HCT116 (cell line): ENCODE measurements around the gene NTMT2. TPM values are rescaled to one million over a fixed set of nuclear protein-coding genes. Genes with fewer than 3 reads are reported as not detected.
"Not testable (repeated sequence)": the region's sequence is repeated elsewhere in the genome, so short reads cannot be mapped to it uniquely, and the experiment has no call there.

Experiments used
- ATAC-seq: fragments of 200-7000 bp; cut with Tn5 transposase; 2 replicates; pipeline ENCODE4 v1.9.1; 2020; ENCODE audit warnings: mild to moderate bottlenecking, moderate library complexity
- BruUV-seq: library from RNA; stranded (reverse); fragments of 400-500 nt; replicated peaks from 2 replicates; lab custom pipeline; 2021; lab: Mats Ljungman, UMichigan
- CTCF ChIA-PET: fragments of 300-600 bp; sonication (Branson Sonifier 250); formaldehyde crosslinking; loops from one replicate; lab custom pipeline; 2021; ENCODE audit warnings: antibody characterized with exemption; lab: Charles Lee
- POLR2A ChIA-PET: fragments of 300-600, 350-600 bp; sonication (Branson Sonifier 250); formaldehyde crosslinking; loops from one replicate; lab custom pipeline; 2021; ENCODE audit warnings: antibody characterized with exemption; lab: Charles Lee
- RAD21 ChIA-PET, 2 experiments: fragments of 300-600 bp; sonication (Branson Sonifier 250); formaldehyde crosslinking; loops; one replicate each; lab custom pipeline; 2023; ENCODE audit warnings: low total read pairs in 2 of 2; ENCODE audit not compliant: uncharacterized antibody in 2 of 2, unreplicated experiment in 2 of 2, low non-redundant PET in 1 of 2; lab: Charles Lee
- DNase-seq: peaks from one replicate; pipeline ENCODE4 v3.0.0-alpha.2; 2010; ENCODE audit warnings: low read depth, low spot score
- H2AFZ ChIP-seq: fragments of 200-600 bp; shearing (Covaris generic), sonication (generic); 2 replicates; pipeline ENCODE4 v1.6.1; 2017; ENCODE audit warnings: low read depth, mixed run types, mixed read lengths, antibody characterized with exemption, low read length; ENCODE audit not compliant: poor library complexity, severe bottlenecking
- H3K27ac ChIP-seq: 2 replicates; pipeline ENCODE4 v1.5.1; 2012; ENCODE audit warnings: low read depth, low read length
- H3K27me3 ChIP-seq: fragments of 200-600 bp; sonication (generic); 2 replicates; pipeline ENCODE4 v1.6.1; 2016; ENCODE audit warnings: mixed run types, low read length, mixed read lengths; ENCODE audit not compliant: insufficient read depth
- H3K36me3 ChIP-seq, 2 experiments: fragments of 200-500 bp in 1 of 2; fragments of 200-600 bp in 1 of 2; sonication (Bioruptor generic) in 1 of 2; sonication (generic) in 1 of 2; 2 replicates each; pipeline versions ENCODE4 v1.5.1 to v1.6.1; 2014 to 2016; ENCODE audit warnings: low read length in 2 of 2, inconsistent platforms in 1 of 2, mixed read lengths in 1 of 2, mixed run types in 1 of 2; ENCODE audit not compliant: insufficient read depth in 2 of 2, control insufficient read depth in 1 of 2
- H3K4me1 ChIP-seq, 2 experiments: fragments of 200-600 bp in 1 of 2; sonication (generic) in 1 of 2; 2 replicates each; pipeline versions ENCODE4 v1.5.1 to v1.6.1; 2012 to 2017; ENCODE audit warnings: low read length in 2 of 2, inconsistent platforms in 1 of 2, mild to moderate bottlenecking in 1 of 2, mixed read lengths in 1 of 2, mixed run types in 1 of 2, moderate library complexity in 1 of 2; ENCODE audit not compliant: insufficient read depth in 2 of 2, control insufficient read depth in 1 of 2
- H3K4me2 ChIP-seq: fragments of 200-600 bp; sonication (generic); 2 replicates; pipeline ENCODE4 v1.6.1; 2017; ENCODE audit warnings: mixed run types, low read length, mixed read lengths
- H3K4me3 ChIP-seq, 2 experiments: fragments of 200-600 bp in 1 of 2; sonication (generic) in 1 of 2; replicated peaks in 1 of 2; 2 replicates each; pipeline ENCODE4 v1.5.1; 2011 to 2016; ENCODE audit warnings: low read length in 2 of 2, control low read depth in 1 of 2, low read depth in 1 of 2, mild to moderate bottlenecking in 1 of 2, mixed read lengths in 1 of 2, mixed run types in 1 of 2
- H3K79me2 ChIP-seq: fragments of 200-600 bp; sonication (generic); 2 replicates; pipeline ENCODE4 v1.6.1; 2017; ENCODE audit warnings: mild to moderate bottlenecking, mixed run types, low read length, moderate library complexity, mixed read lengths; ENCODE audit not compliant: insufficient read depth
- H3K9ac ChIP-seq: fragments of 200-600 bp; sonication (generic); 2 replicates; pipeline ENCODE4 v1.6.1; 2016; ENCODE audit warnings: low read length, mixed read lengths
- H3K9me2 ChIP-seq: fragments of 200-600 bp; sonication (generic), shearing (Covaris generic); 2 replicates; pipeline ENCODE4 v1.6.1; 2017; ENCODE audit warnings: mixed run types, mild to moderate bottlenecking, moderate library complexity; ENCODE audit not compliant: insufficient read depth
- H3K9me3 ChIP-seq, 2 experiments: fragments of 200-500 bp in 1 of 2; fragments of 200-600 bp in 1 of 2; sonication (Bioruptor generic) in 1 of 2; sonication (generic) in 1 of 2; 2 replicates each; pipeline ENCODE4 v1.6.1; 2014 to 2017; ENCODE audit warnings: low read length in 2 of 2, mixed read lengths in 2 of 2, inconsistent platforms in 1 of 2, low read depth in 1 of 2, mild to moderate bottlenecking in 1 of 2, mixed run types in 1 of 2, moderate library complexity in 1 of 2; ENCODE audit not compliant: control insufficient read depth in 1 of 2, insufficient read depth in 1 of 2
- H4K20me1 ChIP-seq: fragments of 200-600 bp; sonication (generic), shearing (Covaris generic); 2 replicates; pipeline ENCODE4 v1.6.1; 2017; ENCODE audit warnings: mixed run types, mild to moderate bottlenecking, moderate library complexity; ENCODE audit not compliant: insufficient read depth
- CBX3 ChIP-seq: IDR thresholded peaks from 2 replicates; pipeline ENCODE4 v1.6.1; 2012; ENCODE audit warnings: low read depth
- CEBPB ChIP-seq: IDR thresholded peaks from 2 replicates; pipeline ENCODE4 v1.6.1; 2012; ENCODE audit warnings: low read depth
- ELF1 ChIP-seq: IDR thresholded peaks from 2 replicates; pipeline ENCODE4 v1.6.1; 2012; ENCODE audit warnings: low read depth, borderline replicate concordance
- EZH2 ChIP-seq: fragments of 200-600 bp; sonication (generic); IDR thresholded peaks from 2 replicates; pipeline ENCODE4 v1.6.1; 2017; ENCODE audit warnings: antibody characterized with exemption, mixed run types
- EZH2phosphoT487 ChIP-seq: fragments of 200-600 bp; IDR thresholded peaks from 2 replicates; pipeline ENCODE4 v1.6.1; 2018; ENCODE audit warnings: antibody characterized with exemption, borderline replicate concordance
- FOSL1 ChIP-seq: IDR thresholded peaks from 2 replicates; pipeline ENCODE4 v1.6.1; 2012; ENCODE audit warnings: low read depth
- JUND ChIP-seq: IDR thresholded peaks from 2 replicates; pipeline ENCODE4 v1.6.1; 2012
- POLR2A ChIP-seq: IDR thresholded peaks from 2 replicates; pipeline ENCODE4 v1.7.0; 2011; ENCODE audit warnings: borderline replicate concordance; ENCODE audit not compliant: insufficient read depth, insufficient read length; ENCODE audit errors: extremely low read depth
- POLR2AphosphoS5 ChIP-seq: IDR thresholded peaks from 2 replicates; pipeline ENCODE4 v1.6.1; 2011; ENCODE audit warnings: mild to moderate bottlenecking, low read depth, low read length, moderate library complexity
- RAD21 ChIP-seq: IDR thresholded peaks from 2 replicates; pipeline ENCODE4 v1.6.1; 2012; ENCODE audit warnings: low read depth, mild to moderate bottlenecking
- SIN3A ChIP-seq: IDR thresholded peaks from 2 replicates; pipeline ENCODE4 v1.6.1; 2012; ENCODE audit warnings: low read depth
- SP1 ChIP-seq: IDR thresholded peaks from 2 replicates; pipeline ENCODE4 v1.6.1; 2012; ENCODE audit warnings: low read depth
- SRF ChIP-seq: IDR thresholded peaks from 2 replicates; pipeline ENCODE4 v1.6.1; 2012; ENCODE audit warnings: low read depth
- TCF7L2 ChIP-seq: IDR thresholded peaks from 2 replicates; pipeline ENCODE4 v1.7.0; 2011; ENCODE audit warnings: borderline replicate concordance, inconsistent platforms; ENCODE audit not compliant: insufficient read depth, insufficient read length; ENCODE audit errors: extremely low read depth
- YY1 ChIP-seq: IDR thresholded peaks from 2 replicates; pipeline ENCODE4 v1.6.1; 2011; ENCODE audit warnings: low read length, low read depth, moderate library complexity, mild to moderate bottlenecking; ENCODE audit not compliant: insufficient replicate concordance; ENCODE audit errors: extremely low read depth
- ZBTB33 ChIP-seq: IDR thresholded peaks from 2 replicates; pipeline ENCODE4 v1.6.1; 2011; ENCODE audit warnings: mild to moderate bottlenecking, low read length, moderate library complexity; ENCODE audit not compliant: insufficient replicate concordance; ENCODE audit errors: extremely low read depth
- ZFX ChIP-seq: fragments of 450-650 bp; IDR thresholded peaks from 2 replicates; pipeline ENCODE4 v1.6.1; 2017
- ZNF274 ChIP-seq: fragments of 200-500 bp; sonication (Bioruptor generic); IDR thresholded peaks from 2 replicates; pipeline ENCODE4 v1.6.1; 2014; ENCODE audit warnings: mild to moderate bottlenecking, low read depth, low read length, inconsistent platforms
- intact Hi-C: fragments of 100-400 bp; cut with micrococcal nuclease; formaldehyde crosslinking; loops from 2 replicates; pipeline ENCODE4 v1.10.0; 2022
- total RNA-seq: library from RNA; stranded (reverse); gene quantifications from one replicate; pipeline ENCODE4 v1.2.1, GENCODE V29; 2021; ENCODE audit not compliant: unreplicated experiment
- TF ChIP-seq, protein P1 (sequence below): IDR thresholded peaks from 2 replicates; pipeline ENCODE4 v1.6.1; 2012
- TF ChIP-seq, protein P2 (sequence below), 3 experiments: fragments of 200-600 bp in 1 of 3; sonication (generic) in 1 of 3; IDR thresholded peaks in 2 of 3; conservative IDR thresholded peaks in 1 of 3; 2 replicates each; pipeline ENCODE4 v1.5.1; 2012 to 2017; ENCODE audit warnings: low read depth in 2 of 3, low read length in 2 of 3, antibody characterized with exemption in 1 of 3, borderline replicate concordance in 1 of 3, control low read depth in 1 of 3, mild to moderate bottlenecking in 1 of 3, mixed read lengths in 1 of 3, mixed run types in 1 of 3, moderate library complexity in 1 of 3; ENCODE audit not compliant: insufficient read depth in 1 of 3

The NTMT2 gene
- total RNA-seq, 1 experiment from 2014 or later = not detected

- ChIA-PET RAD21 (no interaction called here), CTCF (no interaction called here), POLR2A (no interaction called here)
- H4K20me1 ChIP-seq = no peaks in the 10 kb centered on the region
- peak overlapping the region; percentile 47 for H3K4me2 ChIP-seq
- peak overlapping the region in 1 of 2 experiments; percentile 5; a peak in 1 of 4 replicates for H3K4me3 ChIP-seq
- no peak for DNase-seq
- H3K4me1 ChIP-seq = peaks cover 4 to 6% of the 10 kb centered on the region in 2 experiments; a peak in 3 of 4 replicates
- TF ChIP-seq EZH2phosphoT487 (no peak), SRF (no peak), JUND (no peak), FOSL1 (0 out of 2 replicates have a peak, but pooled peaks have one; percentile 7), SP1 (peak; percentile 37; the same call in 1 of the 2 replicates), TCF7L2 (no peak), CEBPB (peak; percentile 63), ZBTB33 (no peak), ZNF274 (no peak), ZFX (no peak), POLR2AphosphoS5 (no peak), ELF1 (no peak), RAD21 (0 out of 2 replicates have a peak, but pooled peaks have one; percentile 8), SIN3A (no peak), POLR2A (no peak), CBX3 (no peak), EZH2 (no peak), YY1 (no peak)
- TF ChIP-seq, protein P1, sequence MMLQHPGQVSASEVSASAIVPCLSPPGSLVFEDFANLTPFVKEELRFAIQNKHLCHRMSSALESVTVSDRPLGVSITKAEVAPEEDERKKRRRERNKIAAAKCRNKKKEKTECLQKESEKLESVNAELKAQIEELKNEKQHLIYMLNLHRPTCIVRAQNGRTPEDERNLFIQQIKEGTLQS = 0 out of 2 replicates have a peak, but pooled peaks have one; percentile 11
- TF ChIP-seq, protein P2, sequence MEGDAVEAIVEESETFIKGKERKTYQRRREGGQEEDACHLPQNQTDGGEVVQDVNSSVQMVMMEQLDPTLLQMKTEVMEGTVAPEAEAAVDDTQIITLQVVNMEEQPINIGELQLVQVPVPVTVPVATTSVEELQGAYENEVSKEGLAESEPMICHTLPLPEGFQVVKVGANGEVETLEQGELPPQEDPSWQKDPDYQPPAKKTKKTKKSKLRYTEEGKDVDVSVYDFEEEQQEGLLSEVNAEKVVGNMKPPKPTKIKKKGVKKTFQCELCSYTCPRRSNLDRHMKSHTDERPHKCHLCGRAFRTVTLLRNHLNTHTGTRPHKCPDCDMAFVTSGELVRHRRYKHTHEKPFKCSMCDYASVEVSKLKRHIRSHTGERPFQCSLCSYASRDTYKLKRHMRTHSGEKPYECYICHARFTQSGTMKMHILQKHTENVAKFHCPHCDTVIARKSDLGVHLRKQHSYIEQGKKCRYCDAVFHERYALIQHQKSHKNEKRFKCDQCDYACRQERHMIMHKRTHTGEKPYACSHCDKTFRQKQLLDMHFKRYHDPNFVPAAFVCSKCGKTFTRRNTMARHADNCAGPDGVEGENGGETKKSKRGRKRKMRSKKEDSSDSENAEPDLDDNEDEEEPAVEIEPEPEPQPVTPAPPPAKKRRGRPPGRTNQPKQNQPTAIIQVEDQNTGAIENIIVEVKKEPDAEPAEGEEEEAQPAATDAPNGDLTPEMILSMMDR (IDR thresholded peaks at IDR 0.05 in 2 of 3, conservative IDR thresholded peaks at IDR 0.05 in 1 of 3; ENCODE audit: borderline replicate concordance in 1 of 3, insufficient read depth in 1 of 3, low read depth in 2 of 3, low read length in 2 of 3) = no peak
- no peak for ATAC-seq
- no peaks in the 10 kb centered on the region for H3K79me2 ChIP-seq
- no peak overlapping the region for H2AFZ ChIP-seq
- intact Hi-C loops = no loop called here
- H3K9me3 ChIP-seq = no peaks in the 10 kb centered on the region
- no peaks in the 10 kb centered on the region for H3K9me2 ChIP-seq
- no peak overlapping the region for H3K9ac ChIP-seq
- H3K27me3 ChIP-seq = no peaks in the 10 kb centered on the region
- H3K27ac ChIP-seq = no peak overlapping the region
- H3K36me3 ChIP-seq = no peaks in the 10 kb centered on the region
- BruUV-seq = no TSS peak
Observed at GRCh38 chr1:170168265-170168664, 22.5 kb downstream of the NTMT2 start.

DNA sequence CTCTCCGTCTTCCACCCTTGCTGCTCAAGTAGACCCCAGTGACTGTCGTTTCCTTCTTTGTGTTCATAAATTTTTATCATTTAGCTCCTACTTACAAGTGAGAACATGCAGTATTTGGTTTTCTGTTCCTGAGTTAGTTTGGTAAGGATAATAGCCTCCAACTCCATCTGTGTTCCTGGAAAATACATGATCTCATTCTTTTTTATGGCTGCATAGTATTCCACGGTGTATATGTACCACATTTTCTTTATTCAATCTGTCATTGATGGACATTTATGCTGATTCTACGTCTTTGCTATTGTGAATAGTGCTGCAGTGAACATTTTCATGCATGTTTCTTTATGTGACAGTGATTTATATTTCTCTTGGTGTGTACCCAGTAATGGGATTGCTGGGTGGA lies 24.8 kb downstream of the NTMT2 start:
- POLR2A ChIA-PET, intact Hi-C loops, ATAC-seq, H2AFZ ChIP-seq, RAD21 ChIA-PET, H3K27ac ChIP-seq, H3K4me2 ChIP-seq, CTCF ChIA-PET, BruUV-seq, H4K20me1 ChIP-seq, H3K27me3 ChIP-seq, DNase-seq, H3K4me3 ChIP-seq, H3K9ac ChIP-seq, H3K4me1 ChIP-seq, H3K79me2 ChIP-seq, H3K9me3 ChIP-seq, H3K9me2 ChIP-seq, H3K36me3 ChIP-seq: not testable (repeated sequence)
